ENCODE data around the gene ANAPC2. TPM values are rescaled to one million over a fixed set of nuclear protein-coding genes. Genes with fewer than 3 reads are reported as not detected.
A peak's percentile ranks its signal among the peaks of the same experiment; 100 is the strongest.

Gene ANAPC2
- total and polyA plus RNA-seq, 8 donors: 22.2 to 122 (median 34.7) TPM

DNA sequence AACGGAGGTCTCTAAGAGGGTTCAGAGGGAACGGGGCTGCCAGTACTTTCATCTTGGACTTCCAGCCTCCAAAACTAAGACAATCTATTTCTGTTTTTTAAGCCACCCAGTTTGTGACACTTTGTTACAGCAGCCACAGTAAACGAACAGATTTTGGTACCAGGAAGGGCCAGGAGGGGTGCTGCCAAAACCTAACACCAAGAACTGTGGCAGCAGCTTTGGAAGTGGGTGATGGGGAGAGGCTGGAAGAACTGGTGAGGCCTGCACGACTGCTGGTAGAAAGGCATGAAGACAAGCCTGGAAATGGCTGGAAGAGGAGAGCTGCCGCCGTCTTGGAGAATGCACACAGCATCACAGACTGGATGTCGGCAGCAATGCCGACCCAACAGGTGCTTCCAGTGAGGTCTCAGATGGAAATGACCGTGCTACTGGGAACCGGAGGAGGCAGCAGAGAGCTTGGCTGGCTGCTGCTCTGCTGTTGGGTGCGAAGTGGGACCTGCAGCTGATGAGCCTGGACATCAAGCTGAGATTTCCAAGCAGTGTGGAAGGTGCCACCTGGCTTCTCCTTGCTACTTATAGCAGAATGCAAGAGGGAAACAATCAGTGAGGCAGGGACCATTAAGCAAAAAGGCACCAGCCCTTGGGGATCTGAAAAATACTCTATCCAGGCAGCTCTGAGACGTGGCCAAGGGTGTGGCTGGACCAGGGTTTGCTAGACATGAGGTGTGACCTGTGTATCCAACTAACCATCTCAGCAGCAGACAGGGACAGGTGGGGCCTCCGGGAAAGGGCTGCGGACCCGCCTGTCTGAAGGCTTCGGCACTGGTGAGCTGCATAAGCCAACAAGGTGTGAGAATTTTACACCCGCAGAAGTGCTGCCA, 11.8 kb downstream of the ANAPC2 start:
- H3K4me3 ChIP-seq: no peak overlapping the region
- intact Hi-C loops (cut with DNase I): no loop called here
- TF ChIP-seq, protein P1, sequence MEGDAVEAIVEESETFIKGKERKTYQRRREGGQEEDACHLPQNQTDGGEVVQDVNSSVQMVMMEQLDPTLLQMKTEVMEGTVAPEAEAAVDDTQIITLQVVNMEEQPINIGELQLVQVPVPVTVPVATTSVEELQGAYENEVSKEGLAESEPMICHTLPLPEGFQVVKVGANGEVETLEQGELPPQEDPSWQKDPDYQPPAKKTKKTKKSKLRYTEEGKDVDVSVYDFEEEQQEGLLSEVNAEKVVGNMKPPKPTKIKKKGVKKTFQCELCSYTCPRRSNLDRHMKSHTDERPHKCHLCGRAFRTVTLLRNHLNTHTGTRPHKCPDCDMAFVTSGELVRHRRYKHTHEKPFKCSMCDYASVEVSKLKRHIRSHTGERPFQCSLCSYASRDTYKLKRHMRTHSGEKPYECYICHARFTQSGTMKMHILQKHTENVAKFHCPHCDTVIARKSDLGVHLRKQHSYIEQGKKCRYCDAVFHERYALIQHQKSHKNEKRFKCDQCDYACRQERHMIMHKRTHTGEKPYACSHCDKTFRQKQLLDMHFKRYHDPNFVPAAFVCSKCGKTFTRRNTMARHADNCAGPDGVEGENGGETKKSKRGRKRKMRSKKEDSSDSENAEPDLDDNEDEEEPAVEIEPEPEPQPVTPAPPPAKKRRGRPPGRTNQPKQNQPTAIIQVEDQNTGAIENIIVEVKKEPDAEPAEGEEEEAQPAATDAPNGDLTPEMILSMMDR (IDR thresholded peaks at IDR 0.05): peak in 3 of 4 donors; percentile 41 to 45 (median 41)
- peaks cover 0 to 21% (median 17%) of the 10 kb centered on the region in 3 donors for H3K36me3 ChIP-seq
- no peaks in the 10 kb centered on the region for H3K9me3 ChIP-seq
- ATAC-seq (peak in 3 of 4 donors; percentile 51 to 88 (median 70)), DNase-seq (no peak), FAIRE-seq (no peak)
- H3K4me1 ChIP-seq: no peaks in the 10 kb centered on the region
- no peak overlapping the region for H3K27ac ChIP-seq
- WGBS, 2 donors: 53 to 54% methylated on average over 17 of the region's 17 CpGs
- H3K27me3 ChIP-seq: no peaks in the 10 kb centered on the region

DNA sequence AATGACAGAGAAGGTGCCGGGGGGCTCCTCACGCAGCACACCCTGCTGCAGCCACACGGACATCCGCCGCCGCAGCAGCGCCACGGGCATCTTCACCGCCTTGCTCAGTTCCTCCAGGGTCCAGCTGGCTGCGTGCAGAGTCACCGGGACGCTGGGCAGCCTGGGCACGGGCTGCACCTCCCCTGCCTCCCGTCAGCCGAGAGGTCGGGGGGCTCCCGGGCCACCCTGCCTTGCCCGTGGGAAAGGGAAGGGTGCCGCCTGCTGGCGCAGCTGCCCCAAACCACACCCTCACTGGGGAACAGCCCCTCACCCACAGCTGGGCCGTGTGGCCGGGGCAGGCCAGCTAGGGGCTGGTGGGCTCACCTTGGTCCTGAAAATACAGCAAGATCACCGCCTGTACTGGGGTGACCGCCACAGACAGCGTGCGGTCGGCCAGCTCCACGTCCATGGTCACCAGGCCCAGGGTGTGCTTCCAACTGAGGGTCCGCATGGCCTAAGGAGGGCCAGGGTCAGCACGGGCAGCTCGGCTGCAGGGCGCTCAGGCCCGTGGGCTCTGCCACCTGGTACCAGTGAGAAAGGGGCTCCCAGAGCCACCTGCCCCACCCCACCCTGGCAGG, 12.9 kb downstream of the ANAPC2 start:
- ATAC-seq (no peak), FAIRE-seq (no peak), DNase-seq (no peak)
- Histone ChIP-seq H3K27me3 (no peaks in the 10 kb centered on the region), H3K4me3 (no peak overlapping the region), H3K36me3 (peaks cover 0 to 10% (median 6%) of the 10 kb centered on the region in 3 donors), H3K9me3 (no peaks in the 10 kb centered on the region), H3K4me1 (no peaks in the 10 kb centered on the region), H3K27ac (no peak overlapping the region)
- TF ChIP-seq, protein P1 (IDR thresholded peaks at IDR 0.05): no peak
- intact Hi-C loops (cut with DNase I): no loop called here
- 59 to 65% methylated on average over 30 to 33 of the region's 33 CpGs for WGBS, 2 donors

DNA sequence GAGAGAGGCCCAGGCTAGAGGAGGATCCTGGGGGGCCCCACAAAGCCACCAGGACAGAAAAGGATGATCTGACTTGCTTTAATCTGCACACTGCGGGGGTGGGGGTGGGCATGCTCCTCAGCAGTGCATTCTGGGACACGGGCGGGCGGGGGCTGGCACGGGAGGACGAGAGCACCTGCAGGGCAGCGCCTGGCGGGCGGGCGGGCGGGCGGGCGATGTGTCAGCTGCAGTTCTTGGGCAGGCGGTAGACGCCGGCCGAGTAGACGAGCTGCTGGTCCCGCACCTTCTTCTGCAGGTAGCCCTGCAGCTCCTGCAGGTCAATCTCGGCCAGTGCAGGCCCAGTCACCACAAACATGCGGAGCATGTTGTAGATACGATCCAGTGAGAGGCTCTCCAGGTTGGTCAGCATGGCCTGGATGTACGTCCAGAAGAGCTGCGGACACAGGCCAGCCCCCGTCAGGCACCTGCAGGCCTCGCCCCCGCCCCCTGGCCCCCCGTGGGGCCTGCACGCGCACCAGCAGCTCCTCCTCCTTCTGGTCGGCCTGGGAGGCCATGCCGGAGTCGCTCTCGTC, 13.6 kb downstream of the ANAPC2 start:
- WGBS, 2 donors: 52 to 63% methylated on average over 31 to 34 of the region's 34 CpGs

DNA sequence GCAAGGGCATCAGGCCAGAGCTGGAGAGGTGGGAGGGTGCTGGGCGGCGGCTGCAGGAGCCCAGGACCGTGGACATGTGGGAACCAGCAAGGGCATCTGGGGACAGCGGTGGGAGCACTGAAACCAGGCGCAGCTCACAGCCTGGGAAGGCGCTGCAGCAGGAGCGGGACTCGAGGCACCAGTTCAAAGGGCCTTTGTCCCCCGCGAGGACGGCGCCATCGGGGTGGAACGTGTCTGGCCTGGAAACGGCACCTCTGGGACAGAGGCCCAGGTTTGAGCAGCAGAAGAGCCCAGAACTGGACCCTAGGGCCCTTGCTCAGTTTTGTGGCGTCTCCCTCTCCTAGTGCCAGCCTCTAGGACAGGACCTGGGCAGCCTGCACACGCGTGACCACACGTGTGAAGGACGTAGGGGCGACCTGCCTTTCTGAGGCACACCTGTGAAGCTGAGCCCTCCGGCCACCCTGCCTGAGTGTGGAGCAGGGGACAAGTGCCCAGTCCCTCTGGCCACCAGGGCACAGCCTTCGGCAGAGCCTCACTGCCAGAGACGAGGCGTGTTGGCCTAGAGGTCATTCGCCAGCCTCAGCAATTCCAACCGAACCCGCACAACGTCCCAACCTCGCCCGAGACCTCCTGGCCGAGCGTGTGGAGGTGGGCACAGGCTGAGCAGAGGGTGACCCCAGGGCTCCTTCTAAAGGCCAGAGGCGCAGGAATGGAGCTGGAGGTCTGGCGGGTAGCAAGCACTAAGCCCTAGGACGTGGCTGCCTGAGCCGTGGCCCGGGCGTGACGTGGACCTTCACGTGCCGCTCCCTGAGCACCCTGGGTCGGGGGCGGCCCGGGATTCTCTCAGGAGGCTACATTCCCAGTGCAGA, 14.3 kb downstream of the ANAPC2 start:
- no peak for DNase-seq
- TF ChIP-seq, protein P1 (IDR thresholded peaks at IDR 0.05): no peak
- FAIRE-seq: no peak
- no peak overlapping the region for H3K4me3 ChIP-seq
- ATAC-seq: no peak
- H3K4me1 ChIP-seq: peaks cover 4 to 6% (median 6%) of the 10 kb centered on the region in 3 donors
- intact Hi-C loops (cut with DNase I): no loop called here
- H3K36me3 ChIP-seq: no peaks in the 10 kb centered on the region
- H3K27ac ChIP-seq: no peak overlapping the region
- WGBS, 2 donors: 84 to 89% methylated on average over 45 of the region's 45 CpGs
- H3K27me3 ChIP-seq: no peaks in the 10 kb centered on the region
- no peaks in the 10 kb centered on the region for H3K9me3 ChIP-seq

More for the DNA sequence above, 13.6 kb downstream of the ANAPC2 start:
- H3K27me3 ChIP-seq: no peaks in the 10 kb centered on the region
- peak in 1 of 4 donors; percentile 3 for ATAC-seq
- H3K4me1 ChIP-seq: peaks cover 1 to 3% (median 3%) of the 10 kb centered on the region in 3 donors
- H3K4me3 ChIP-seq: no peak overlapping the region
- DNase-seq: no peak
- intact Hi-C loops (cut with DNase I): no loop called here
- no peaks in the 10 kb centered on the region for H3K9me3 ChIP-seq
- no peak for FAIRE-seq
- H3K27ac ChIP-seq: no peak overlapping the region
- TF ChIP-seq, protein P1 (IDR thresholded peaks at IDR 0.05): no peak
- H3K36me3 ChIP-seq: peaks cover 0 to 4% (median 2%) of the 10 kb centered on the region in 3 donors

Data from pancreas (tissue), 10 donors.